CD4-positive, alpha-beta T cell treated with Interferon gamma for 1 hour (primary cell): Measurements from ENCODE around the gene SCP2.

Source experiments
- DNase-seq: peaks from one replicate; pipeline ENCODE4 v3.0.0-alpha.2; 2020

Gene SCP2

DNA sequence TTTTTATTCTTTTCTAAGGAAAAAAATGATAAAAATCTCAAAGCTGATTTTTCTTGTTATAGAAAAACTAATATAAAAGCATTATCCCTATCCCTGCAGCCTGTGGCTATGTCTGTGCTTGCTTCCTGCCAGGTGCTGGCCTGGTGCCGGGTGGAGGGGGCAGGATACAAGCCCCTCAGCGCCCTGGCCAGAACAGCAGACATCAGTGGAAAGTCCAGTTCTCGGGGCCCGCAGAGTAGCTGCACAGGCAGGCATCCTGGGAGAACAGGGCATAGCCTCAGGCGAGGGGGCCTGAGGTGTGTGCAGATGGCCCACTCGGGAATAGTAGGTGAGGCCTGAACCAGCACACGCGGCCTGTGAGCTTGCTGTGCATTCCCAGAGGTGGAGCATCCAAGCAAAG, 158.3 kb downstream of the SCP2 start:
- DNase-seq: no peak

DNA sequence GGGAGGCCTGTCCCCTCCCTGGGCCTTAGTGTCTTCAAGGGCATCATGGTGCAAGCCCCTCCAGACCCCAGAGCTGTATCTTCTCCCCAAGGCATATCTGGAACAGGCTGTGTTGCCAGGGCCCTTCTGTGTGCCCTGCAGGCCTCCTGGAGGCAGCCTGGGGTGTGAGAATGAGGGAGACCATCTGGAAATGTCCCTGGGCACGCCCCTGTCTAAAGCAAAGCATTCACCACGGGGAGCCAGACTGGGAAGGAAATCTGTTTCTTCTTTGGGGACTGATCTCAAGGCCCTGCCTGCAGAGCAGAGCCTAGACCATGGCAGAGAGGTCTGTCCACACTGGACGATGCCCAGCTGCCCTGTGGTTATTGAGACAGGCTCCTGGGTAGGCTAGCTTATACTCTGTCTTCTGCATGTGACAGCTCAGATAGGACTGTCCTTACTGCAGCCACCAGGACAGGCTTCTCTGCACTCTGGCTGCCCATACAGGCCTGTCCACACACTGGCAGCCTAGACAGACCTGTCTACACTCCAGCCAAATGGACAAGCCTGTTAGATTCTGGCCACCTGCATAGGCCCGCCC, 159.5 kb downstream of the SCP2 start:
- no peak for DNase-seq

DNA sequence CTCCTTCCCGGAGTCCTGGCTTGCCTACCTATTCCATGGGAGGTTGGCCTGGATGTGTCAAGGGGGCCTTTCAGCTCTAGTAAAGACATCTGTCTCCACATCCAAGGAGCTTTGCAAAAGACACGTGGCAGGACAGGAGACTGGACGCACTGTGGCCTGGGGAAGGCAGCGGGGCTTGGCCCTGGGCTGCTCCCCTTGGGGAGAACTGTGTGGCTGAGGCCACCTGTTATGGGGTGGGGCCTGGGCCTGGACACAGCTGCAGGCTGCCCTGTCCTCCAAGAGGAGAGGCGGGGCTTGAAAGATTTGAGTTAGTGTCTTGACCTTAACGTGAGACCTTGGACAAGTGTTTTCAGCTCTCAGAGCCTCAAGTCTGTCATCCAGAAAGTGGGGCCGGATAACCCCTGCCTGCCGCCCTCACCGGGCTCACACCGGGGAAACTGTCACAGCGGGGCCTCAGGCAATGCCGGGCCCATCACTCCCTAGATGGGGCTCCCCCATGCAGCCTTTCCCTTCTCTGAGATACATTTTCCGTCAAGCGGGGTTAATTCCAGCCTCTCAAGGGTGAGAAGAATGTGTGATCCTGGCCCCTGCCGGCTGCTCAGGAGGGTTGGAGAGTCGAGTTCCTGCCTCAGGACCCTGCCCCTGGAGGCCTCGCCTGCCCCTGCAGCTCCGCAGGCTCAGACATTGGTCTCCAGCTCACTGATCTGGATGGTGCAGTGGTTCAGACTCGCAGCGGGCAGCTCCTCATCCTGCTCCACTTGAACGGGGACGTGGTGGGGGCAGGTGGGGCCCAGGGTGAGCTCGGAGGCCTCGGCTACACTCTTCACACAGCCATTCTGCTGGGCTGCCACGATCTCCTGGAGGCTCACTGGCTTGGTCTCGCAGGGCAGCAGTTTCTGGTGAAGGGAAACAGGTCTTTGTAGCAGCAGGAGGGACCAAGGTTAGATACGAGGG, 160.5 kb downstream of the SCP2 start:
- DNase-seq: no peak

DNA sequence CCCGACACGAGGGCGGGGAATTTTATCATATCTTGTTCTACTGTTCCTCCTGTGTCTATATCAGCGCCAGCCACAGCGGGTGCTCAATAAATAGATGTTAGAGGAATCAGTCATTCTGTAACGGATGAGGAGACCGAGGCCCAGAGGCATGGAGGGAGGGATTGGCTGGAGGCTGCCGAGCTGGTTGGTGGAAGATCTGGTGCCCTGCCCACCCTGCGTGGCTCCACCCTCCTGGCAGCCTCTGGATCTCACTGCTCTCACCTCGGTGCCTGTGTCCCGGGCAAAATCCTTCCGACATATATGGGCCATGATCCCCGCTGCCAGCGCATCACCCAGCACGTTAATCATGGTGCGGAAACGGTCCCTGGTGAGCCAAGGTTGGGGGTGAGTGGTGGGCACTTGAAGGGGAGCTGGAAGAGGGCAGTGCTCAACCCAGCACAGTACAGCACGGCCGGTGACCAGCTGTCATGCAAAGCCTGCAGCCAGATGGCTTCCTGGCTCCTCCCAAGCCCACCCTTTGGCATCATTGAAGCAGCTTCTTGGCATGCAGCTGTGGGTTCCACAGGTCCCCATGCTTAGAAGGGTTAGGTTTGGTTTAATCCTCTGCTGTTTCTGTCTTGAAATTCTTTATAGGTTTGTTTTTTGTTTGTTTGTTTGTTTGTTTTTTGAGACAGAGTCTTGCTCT, 161.7 kb downstream of the SCP2 start:
- no peak for DNase-seq

DNA sequence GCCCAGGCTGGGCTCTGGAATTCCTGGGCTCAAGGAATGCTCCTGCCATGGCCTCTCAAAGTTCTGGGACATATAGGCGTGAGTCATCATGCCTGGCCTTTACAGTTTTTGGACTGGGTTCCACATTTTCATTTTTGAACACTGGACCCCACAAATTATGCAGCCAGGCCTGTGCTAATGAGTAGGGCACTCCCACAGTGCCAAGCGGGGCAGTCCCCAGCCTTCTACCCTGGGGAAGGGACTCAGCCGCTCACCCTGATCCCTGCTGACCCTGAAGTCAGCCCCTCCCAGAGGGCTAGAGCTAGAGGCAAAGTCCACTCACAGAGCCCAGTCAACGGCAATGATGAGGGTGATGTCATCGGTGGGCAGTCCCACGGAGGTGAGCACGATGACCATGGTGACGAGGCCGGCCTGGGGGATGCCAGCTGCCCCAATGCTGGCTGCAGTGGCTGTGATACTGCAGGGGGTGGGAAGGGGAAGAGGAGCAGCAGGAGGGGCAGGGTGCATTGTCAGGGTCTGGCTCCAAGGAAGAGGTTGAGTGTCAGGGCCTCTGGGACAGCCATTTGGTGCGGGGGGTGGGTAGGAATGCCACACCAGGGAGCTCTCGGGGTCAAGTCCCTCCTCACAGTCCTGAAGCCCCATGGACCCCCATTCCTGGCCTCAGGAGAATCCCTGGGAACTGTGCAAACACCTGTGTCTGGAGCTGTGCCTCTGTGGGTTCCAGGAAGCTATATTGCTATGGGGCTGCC, 162.6 kb downstream of the SCP2 start:
- no peak for DNase-seq

DNA sequence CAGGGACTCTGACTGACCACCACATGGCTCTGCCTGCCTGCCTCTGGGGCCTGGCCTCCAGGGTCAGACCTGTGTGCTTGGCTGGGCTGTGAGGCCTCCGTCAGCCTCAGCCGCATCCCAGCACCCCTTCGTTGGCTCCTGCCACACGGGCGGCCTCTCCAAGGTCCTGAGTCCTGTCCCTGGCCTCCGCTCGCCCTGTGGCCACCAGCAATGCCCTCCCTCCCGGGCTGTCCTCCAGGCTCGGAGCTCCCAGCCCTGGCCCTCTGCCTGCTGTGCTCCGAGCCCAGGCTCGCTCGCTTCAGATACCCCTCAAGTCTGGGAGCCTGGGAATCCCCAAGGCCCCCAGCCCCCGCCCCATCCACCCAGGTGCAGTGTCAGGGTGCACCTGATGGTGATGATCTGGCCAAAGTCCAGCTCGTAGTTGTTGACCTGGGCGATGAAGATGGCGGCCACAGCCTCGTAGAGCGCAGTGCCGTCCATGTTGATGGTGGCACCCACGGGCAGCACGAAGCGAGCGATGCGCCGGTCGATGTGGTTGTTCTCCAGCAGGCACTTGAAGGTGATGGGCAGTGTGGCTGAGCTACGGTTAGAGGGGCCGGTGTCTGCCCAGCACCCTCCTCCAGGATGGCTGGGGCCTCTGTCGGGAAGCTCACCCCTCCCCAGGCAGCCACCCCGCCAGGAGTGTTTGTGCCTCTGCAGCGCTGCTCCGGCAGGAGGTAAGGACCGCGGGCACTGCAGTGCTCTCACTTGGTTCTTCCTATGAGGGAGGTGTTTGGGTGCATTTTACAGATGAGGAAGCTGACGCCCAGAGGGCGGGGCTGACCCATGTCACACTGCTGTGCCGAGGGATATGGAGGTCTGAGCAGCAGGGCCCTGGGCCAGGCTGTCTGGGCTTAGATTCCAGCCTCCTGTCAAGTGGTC, 163.4 kb downstream of the SCP2 start:
- peak; percentile 23 for DNase-seq

DNA sequence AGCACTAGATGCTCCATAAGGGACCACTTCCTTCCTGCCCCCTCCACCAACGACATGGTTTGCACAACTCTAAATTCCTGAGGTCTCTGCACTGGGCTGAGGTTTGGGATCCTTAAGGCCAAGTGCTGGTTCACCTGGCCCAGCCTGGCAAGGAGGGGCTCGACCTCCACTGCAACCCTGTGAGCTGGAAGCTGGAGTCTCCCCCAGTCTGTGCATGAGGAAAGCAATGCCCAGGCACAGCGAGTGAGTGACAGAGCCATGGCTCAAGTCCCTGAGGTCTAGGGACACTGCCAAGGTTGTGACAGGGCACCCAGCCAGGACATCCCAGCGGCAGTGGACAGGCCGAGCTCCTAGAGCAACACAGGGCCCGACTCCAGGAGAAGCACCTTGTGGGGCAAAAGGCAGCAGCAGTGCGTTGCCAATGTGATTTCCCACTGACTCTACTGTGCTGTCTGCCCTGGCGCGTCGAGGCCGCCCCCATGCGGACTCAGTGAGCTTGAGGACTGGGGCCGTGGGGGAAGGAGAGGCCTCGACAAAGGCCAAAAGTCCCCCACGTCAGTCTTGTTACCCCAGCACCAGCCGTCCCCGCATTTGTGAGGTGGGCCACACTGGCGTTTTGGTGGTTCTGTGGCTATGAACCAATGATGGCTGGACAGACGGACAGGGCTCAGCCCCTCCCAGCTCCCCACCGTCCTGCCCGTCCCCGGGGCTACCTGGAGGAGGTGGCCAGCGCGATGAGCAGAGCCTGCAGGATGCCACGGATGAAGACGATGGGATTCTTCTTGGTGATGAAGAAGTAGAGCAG, 165.0 kb downstream of the SCP2 start:
- no peak for DNase-seq

DNA sequence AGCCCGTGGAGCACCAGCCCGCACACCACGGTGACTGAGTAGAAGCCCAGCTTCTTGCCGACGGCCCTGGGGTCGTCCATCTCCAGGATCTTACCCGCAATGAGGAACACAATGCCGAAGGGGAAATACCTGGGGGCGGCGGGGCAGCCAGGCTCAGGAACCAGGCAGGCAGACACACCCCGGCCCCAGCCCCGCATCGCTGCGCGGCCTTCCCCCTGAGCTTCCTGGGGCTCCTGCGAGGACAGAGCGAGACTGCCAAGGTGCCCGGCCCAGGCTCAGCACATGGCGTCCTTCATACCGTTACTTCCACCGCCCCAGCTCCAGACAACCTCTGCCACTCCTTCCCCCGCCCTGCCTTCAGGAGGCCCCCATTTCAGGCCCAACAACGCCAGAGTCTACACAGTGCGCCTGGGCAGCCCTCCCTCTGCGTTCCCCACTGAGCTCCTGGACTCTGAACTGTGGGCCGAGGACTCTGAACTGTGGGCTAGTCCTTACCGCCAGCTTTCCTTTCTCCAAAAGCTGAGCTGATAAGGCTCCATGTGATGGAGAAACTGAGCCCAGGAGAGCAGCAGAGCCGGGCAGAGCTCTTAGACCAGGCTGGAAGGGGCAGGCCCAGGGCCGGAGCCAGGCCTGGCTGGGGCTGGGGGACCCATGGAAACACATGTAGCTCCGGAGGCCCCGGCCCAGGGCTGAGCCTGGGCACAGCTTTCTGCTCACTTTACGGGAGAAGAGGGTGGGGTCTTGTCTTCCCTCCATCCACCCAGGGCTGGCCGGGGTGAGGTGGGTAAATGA, 165.8 kb downstream of the SCP2 start:
- DNase-seq: no peak

DNA sequence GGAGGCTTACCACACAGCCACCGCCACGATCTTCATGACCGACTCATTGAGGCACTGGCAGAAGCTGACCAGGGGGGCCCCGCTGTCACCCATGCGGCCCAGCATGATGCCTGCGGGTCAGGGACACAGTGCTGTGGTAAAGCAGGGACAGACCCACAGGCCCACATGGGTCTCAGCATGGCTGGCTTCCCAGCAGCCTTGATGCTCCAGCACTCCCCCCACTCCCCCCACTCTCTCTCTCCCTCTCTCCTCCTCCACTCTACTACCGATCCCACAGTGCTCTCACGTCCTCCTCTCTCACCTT, 166.3 kb downstream of the SCP2 start:
- no peak for DNase-seq

DNA sequence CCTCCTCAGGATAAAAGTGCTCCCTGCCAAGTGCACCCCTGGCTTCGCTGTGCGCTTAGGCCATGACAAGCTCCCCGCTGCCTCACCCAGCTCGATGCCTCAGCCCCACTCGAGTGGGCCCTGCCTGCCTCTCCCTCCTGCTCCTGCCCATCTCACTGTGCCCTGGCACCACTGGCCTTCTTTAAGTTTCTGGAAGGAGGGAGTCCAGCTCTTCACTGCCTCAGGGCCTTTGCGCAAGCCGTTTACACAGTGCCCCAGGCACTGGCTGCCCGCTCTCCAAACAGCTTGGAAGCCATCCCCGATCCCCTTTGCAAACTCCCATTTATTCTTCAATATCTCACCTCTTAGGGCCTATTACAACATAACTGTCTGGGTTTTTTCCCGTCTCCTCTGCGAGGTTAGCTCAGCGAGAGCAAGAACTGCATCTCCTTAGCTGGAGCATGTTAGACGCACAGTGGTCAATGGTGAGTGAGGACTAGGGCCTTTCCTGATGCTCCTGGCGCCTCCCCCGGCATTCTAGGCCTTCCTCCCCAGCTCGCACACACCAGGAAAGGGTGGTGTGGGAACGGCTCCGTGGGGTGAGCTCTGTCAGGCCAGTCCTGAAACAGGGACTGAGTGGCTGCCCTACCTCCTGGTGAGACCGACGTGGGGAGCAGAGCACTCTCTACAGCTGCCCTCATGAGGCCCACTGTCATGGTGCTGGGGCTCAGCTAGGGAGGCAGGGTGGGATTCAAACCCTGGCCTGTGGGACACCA, 166.9 kb downstream of the SCP2 start:
- no peak for DNase-seq

DNA sequence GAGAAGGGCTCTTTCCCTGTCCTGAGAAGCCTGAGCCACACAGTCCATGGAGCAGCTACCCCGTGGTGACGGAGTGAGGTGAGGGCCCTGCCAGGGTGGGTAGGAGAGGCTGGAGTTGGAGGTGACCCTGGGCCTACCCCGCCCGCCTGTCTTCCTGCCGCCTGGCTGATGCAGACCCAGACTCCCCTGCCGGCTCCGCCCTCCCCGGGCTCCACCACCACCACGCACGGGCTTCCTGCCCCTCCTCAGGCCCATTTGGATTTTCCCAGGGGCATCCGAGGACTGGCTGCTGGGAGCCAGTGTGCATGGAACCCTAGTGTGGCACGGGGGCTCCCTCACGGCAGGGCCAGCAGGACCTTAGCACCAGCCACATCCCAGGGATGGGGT, 167.4 kb downstream of the SCP2 start:
- DNase-seq: no peak
